ENCODE results near the gene TTL. TPM values are rescaled to one million over a fixed set of nuclear protein-coding genes. Genes with fewer than 3 reads are reported as not detected.
"Not testable (repeated sequence)": the region's sequence is repeated elsewhere in the genome, so short reads cannot be mapped to it uniquely, and the experiment has no call there.

Gene TTL
- total RNA-seq, 3 donors from 2014 or later, result 16.4 to 26.7 (median 22.0) TPM

GRCh38 chr2:112488201-112488600, 6.2 kb downstream of the TTL start:
- Histone ChIP-seq H3K4me3 (no peak overlapping the region), H3K9me3 (no peaks in the 10 kb centered on the region), H3K27me3 (no peaks in the 10 kb centered on the region), H3K36me3 (no peaks in the 10 kb centered on the region), H3K4me1 (peaks cover 0 to 4% of the 10 kb centered on the region in 2 donors), H3K27ac (no peak overlapping the region)
- TF ChIP-seq POLR2A (IDR thresholded peaks at IDR 0.05) (no peak), POLR2AphosphoS5 (IDR thresholded peaks at IDR 0.05) (no peak), CTCF (IDR thresholded peaks at IDR 0.05) (no peak)
- intact Hi-C loops (cut with DNase I; ENCODE audit: low total_unique reads), result no loop called here
- no peak for DNase-seq (ENCODE audit: low spot score in 2 of 2)

- intact Hi-C loops (cut with DNase I; ENCODE audit: low total_unique reads), result no loop called here
- Histone ChIP-seq H3K36me3 (no peaks in the 10 kb centered on the region), H3K4me1 (no peaks in the 10 kb centered on the region), H3K9me3 (no peaks in the 10 kb centered on the region), H3K4me3 (no peak overlapping the region), H3K27me3 (no peaks in the 10 kb centered on the region), H3K27ac (no peak overlapping the region)
- TF ChIP-seq POLR2A (IDR thresholded peaks at IDR 0.05), result no peak
- DNase-seq (ENCODE audit: low spot score in 2 of 2), result no peak
Measured at GRCh38 chr2:112491946-112492345, 10.0 kb downstream of the TTL start.

GRCh38 chr2:112493048-112493447, 11.1 kb downstream of the TTL start:
- Histone ChIP-seq H3K4me1 (no peaks in the 10 kb centered on the region), H3K36me3 (no peaks in the 10 kb centered on the region), H3K4me3 (no peak overlapping the region), H3K9me3 (no peaks in the 10 kb centered on the region), H3K27ac (no peak overlapping the region), H3K27me3 (no peaks in the 10 kb centered on the region)
- TF ChIP-seq POLR2A (IDR thresholded peaks at IDR 0.05) (no peak), CTCF (IDR thresholded peaks at IDR 0.05) (no peak), POLR2AphosphoS5 (IDR thresholded peaks at IDR 0.05) (no peak)
- no peak for DNase-seq (ENCODE audit: low spot score in 2 of 2)
- intact Hi-C loops (cut with DNase I; ENCODE audit: low total_unique reads), result no loop called here

GRCh38 chr2:112493858-112494648, 12.1 kb downstream of the TTL start:
- Histone ChIP-seq H3K4me1 (no peaks in the 10 kb centered on the region), H3K27ac (no peak overlapping the region), H3K9me3 (no peaks in the 10 kb centered on the region), H3K36me3 (no peaks in the 10 kb centered on the region), H3K4me3 (no peak overlapping the region), H3K27me3 (no peaks in the 10 kb centered on the region)
- no peak for TF ChIP-seq POLR2A (IDR thresholded peaks at IDR 0.05)
- TF ChIP-seq CTCF (IDR thresholded peaks at IDR 0.05), result no peak
- TF ChIP-seq POLR2AphosphoS5 (IDR thresholded peaks at IDR 0.05), result no peak
- no peak for DNase-seq (ENCODE audit: low spot score in 2 of 2)
- intact Hi-C loops (cut with DNase I; ENCODE audit: low total_unique reads), result no loop called here

- H3K27ac ChIP-seq, result no peak overlapping the region
- H3K9me3 ChIP-seq, result no peaks in the 10 kb centered on the region
- no peaks in the 10 kb centered on the region for H3K36me3 ChIP-seq
- no peak for TF ChIP-seq POLR2AphosphoS5 (IDR thresholded peaks at IDR 0.05)
- TF ChIP-seq POLR2A (IDR thresholded peaks at IDR 0.05), result no peak
- no peak for TF ChIP-seq CTCF (IDR thresholded peaks at IDR 0.05)
- intact Hi-C loops (cut with DNase I; ENCODE audit: low total_unique reads), result no loop called here
- DNase-seq (ENCODE audit: low spot score in 2 of 2), result no peak
- H3K27me3 ChIP-seq, result no peaks in the 10 kb centered on the region
- no peaks in the 10 kb centered on the region for H3K4me1 ChIP-seq
- no peak overlapping the region for H3K4me3 ChIP-seq
Measured at GRCh38 chr2:112494828-112495227, 12.9 kb downstream of the TTL start.

GRCh38 chr2:112495878-112496277, 13.9 kb downstream of the TTL start:
- DNase-seq (ENCODE audit: low spot score in 2 of 2); H3K27me3 ChIP-seq; H3K36me3 ChIP-seq; intact Hi-C loops (cut with DNase I; ENCODE audit: low total_unique reads); H3K27ac ChIP-seq; H3K4me3 ChIP-seq; H3K9me3 ChIP-seq; H3K4me1 ChIP-seq: not testable (repeated sequence)

- H3K36me3 ChIP-seq; H3K4me1 ChIP-seq; H3K27ac ChIP-seq; H3K4me3 ChIP-seq; H3K27me3 ChIP-seq; intact Hi-C loops (cut with DNase I; ENCODE audit: low total_unique reads); H3K9me3 ChIP-seq; DNase-seq (ENCODE audit: low spot score in 2 of 2): not testable (repeated sequence)
Measured at GRCh38 chr2:112500850-112501484, 19.0 kb downstream of the TTL start.

- H3K27ac ChIP-seq; H3K4me3 ChIP-seq; H3K27me3 ChIP-seq; H3K4me1 ChIP-seq; H3K9me3 ChIP-seq; intact Hi-C loops (cut with DNase I; ENCODE audit: low total_unique reads); H3K36me3 ChIP-seq; DNase-seq (ENCODE audit: low spot score in 2 of 2): not testable (repeated sequence)
Measured at GRCh38 chr2:112509239-112509998, 27.5 kb downstream of the TTL start.
